ENCODE data around the gene BTBD9.

Gene BTBD9

DNA sequence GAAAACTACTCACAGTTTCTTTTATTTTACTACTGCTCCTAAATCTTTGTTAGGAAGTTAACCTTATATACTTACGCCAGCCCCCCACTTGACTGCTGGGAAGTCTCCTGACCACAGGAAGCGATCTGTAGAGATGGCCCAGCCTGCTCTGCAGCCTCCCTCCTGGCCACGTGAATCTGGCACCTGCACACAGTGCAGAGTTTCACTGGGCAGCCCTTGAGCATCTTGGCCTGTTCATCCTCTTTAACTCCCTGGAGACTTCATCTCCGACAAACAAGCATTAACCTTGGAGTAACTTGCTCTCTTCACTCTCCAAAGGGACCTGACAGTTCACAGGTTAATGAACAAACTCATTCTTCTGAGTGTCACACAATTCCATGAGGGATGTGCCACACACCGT is 294.1 kb downstream of the BTBD9 start:
- Histone ChIP-seq H3K9me2 (replicated peaks; ENCODE audit: control insufficient read depth, low read length) (no peaks in the 10 kb centered on the region), H3K9me3 (ENCODE audit: control insufficient read depth, insufficient read depth, low read length) (no peaks in the 10 kb centered on the region), H3K79me2 (ENCODE audit: control insufficient read depth, low read length) (no peaks in the 10 kb centered on the region), H3K4me1 (ENCODE audit: control insufficient read depth, low read length) (no peaks in the 10 kb centered on the region), H3K4me2 (ENCODE audit: low read length) (no peak overlapping the region), H3K36me3 (ENCODE audit: control insufficient read depth, low read length) (no peaks in the 10 kb centered on the region), H3K4me3 (ENCODE audit: low read length) (no peak overlapping the region), H3K27ac (ENCODE audit: low read depth, low read length) (no peak overlapping the region), H3K27me3 (ENCODE audit: control insufficient read depth, low read length) (no peaks in the 10 kb centered on the region), H4K20me1 (ENCODE audit: control insufficient read depth, insufficient read depth, low read depth, low read length) (no peaks in the 10 kb centered on the region), H3F3A (ENCODE audit: control insufficient read depth, insufficient read depth) (no peaks in the 10 kb centered on the region)
- TF ChIP-seq EZH2phosphoT487 (IDR thresholded peaks at IDR 0.05; ENCODE audit: borderline replicate concordance, low read length) = no peak
- TF ChIP-seq, protein P1, sequence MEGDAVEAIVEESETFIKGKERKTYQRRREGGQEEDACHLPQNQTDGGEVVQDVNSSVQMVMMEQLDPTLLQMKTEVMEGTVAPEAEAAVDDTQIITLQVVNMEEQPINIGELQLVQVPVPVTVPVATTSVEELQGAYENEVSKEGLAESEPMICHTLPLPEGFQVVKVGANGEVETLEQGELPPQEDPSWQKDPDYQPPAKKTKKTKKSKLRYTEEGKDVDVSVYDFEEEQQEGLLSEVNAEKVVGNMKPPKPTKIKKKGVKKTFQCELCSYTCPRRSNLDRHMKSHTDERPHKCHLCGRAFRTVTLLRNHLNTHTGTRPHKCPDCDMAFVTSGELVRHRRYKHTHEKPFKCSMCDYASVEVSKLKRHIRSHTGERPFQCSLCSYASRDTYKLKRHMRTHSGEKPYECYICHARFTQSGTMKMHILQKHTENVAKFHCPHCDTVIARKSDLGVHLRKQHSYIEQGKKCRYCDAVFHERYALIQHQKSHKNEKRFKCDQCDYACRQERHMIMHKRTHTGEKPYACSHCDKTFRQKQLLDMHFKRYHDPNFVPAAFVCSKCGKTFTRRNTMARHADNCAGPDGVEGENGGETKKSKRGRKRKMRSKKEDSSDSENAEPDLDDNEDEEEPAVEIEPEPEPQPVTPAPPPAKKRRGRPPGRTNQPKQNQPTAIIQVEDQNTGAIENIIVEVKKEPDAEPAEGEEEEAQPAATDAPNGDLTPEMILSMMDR (IDR thresholded peaks at IDR 0.05; ENCODE audit: low read depth, low read length, poor library complexity, severe bottlenecking) = no peak

- no peak for TF ChIP-seq EZH2phosphoT487 (IDR thresholded peaks at IDR 0.05; ENCODE audit: borderline replicate concordance, low read length)
- TF ChIP-seq, protein P1 (IDR thresholded peaks at IDR 0.05; ENCODE audit: low read depth, low read length, poor library complexity, severe bottlenecking) = no peak
Observed at GRCh38 chr6:38341496-38341895, 298.2 kb downstream of the BTBD9 start.

DNA sequence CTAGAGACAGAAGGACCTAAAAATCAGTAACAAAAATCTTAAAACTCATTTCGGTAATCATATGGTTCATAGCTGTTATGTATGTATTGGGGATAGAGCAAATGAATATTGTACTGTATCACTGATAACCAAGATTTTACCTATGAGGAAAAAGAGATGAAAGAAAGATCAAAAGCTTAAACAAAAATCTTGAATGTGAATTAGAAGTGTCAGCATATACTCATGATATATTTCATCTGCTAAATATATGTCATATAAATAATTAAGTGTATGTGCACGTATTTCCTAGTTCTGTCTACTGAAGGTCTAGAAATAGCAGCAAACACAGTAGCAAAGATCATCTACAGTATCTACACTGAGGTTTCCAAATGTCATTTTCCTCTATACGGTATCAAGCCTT is 299.8 kb downstream of the BTBD9 start:
- no peak overlapping the region for H3K27ac ChIP-seq (ENCODE audit: low read depth, low read length)
- no peaks in the 10 kb centered on the region for H3K79me2 ChIP-seq (ENCODE audit: control insufficient read depth, low read length)
- H3K9me3 ChIP-seq (ENCODE audit: control insufficient read depth, insufficient read depth, low read length) = no peaks in the 10 kb centered on the region
- H3K9me2 ChIP-seq (replicated peaks; ENCODE audit: control insufficient read depth, low read length) = no peaks in the 10 kb centered on the region
- no peak overlapping the region for H3K4me2 ChIP-seq (ENCODE audit: low read length)
- H3K36me3 ChIP-seq (ENCODE audit: control insufficient read depth, low read length) = no peaks in the 10 kb centered on the region
- no peaks in the 10 kb centered on the region for H3F3A ChIP-seq (ENCODE audit: control insufficient read depth, insufficient read depth)
- no peaks in the 10 kb centered on the region for H4K20me1 ChIP-seq (ENCODE audit: control insufficient read depth, insufficient read depth, low read depth, low read length)
- H3K4me3 ChIP-seq (ENCODE audit: low read length) = no peak overlapping the region
- H3K4me1 ChIP-seq (ENCODE audit: control insufficient read depth, low read length) = no peaks in the 10 kb centered on the region
- H3K27me3 ChIP-seq (ENCODE audit: control insufficient read depth, low read length) = no peaks in the 10 kb centered on the region
- TF ChIP-seq EZH2phosphoT487 (IDR thresholded peaks at IDR 0.05; ENCODE audit: borderline replicate concordance, low read length) = no peak
- TF ChIP-seq, protein P1 (IDR thresholded peaks at IDR 0.05; ENCODE audit: low read depth, low read length, poor library complexity, severe bottlenecking) = no peak

More at GRCh38 chr6:38341496-38341895, 298.2 kb downstream of the BTBD9 start:
- Histone ChIP-seq H3K4me2 (ENCODE audit: low read length) (no peak overlapping the region), H3K4me1 (ENCODE audit: control insufficient read depth, low read length) (no peaks in the 10 kb centered on the region), H3K27me3 (ENCODE audit: control insufficient read depth, low read length) (no peaks in the 10 kb centered on the region), H3K79me2 (ENCODE audit: control insufficient read depth, low read length) (no peaks in the 10 kb centered on the region), H3K4me3 (ENCODE audit: low read length) (no peak overlapping the region), H3K9me2 (replicated peaks; ENCODE audit: control insufficient read depth, low read length) (no peaks in the 10 kb centered on the region), H3K27ac (ENCODE audit: low read depth, low read length) (no peak overlapping the region), H3K36me3 (ENCODE audit: control insufficient read depth, low read length) (no peaks in the 10 kb centered on the region), H3F3A (ENCODE audit: control insufficient read depth, insufficient read depth) (no peaks in the 10 kb centered on the region), H3K9me3 (ENCODE audit: control insufficient read depth, insufficient read depth, low read length) (no peaks in the 10 kb centered on the region), H4K20me1 (ENCODE audit: control insufficient read depth, insufficient read depth, low read depth, low read length) (no peaks in the 10 kb centered on the region)

All from DOHH2 (cell line).